ENCODE data around the gene C21orf91.

The C21orf91 gene

GRCh38 chr21:17797967-17798366 is 21.2 kb downstream of the C21orf91 start:
- DNase-seq, result no peak

DNA sequence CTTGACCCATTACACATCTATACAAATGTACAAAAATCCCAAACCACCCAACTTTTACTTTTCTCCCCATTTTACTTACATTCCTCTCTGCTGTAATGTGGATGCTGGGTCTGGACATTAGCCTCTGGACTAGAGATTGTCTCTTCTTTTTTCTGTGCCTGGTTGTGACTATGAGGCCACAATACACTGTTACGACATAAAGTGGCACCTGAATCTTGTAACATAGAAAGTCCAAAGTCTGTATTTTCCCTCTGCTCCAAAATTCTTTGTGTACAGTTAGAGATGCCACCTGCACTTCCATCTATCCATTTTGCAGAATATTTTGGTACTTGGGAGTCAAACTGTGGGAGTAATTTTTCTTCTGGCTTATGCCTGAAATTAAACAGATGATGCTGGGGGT is 22.7 kb downstream of the C21orf91 start:
- no peak for DNase-seq

GRCh38 chr21:17796037-17796403 is 23.1 kb downstream of the C21orf91 start:
- DNase-seq, result peak in 1 of 4 experiments; percentile 45

GRCh38 chr21:17795146-17796036 is 23.8 kb downstream of the C21orf91 start:
- peak in 1 of 4 experiments; percentile 36 for DNase-seq

GRCh38 chr21:17794518-17795145 is 24.5 kb downstream of the C21orf91 start:
- peak in 2 of 4 experiments; percentile 34 to 37 for DNase-seq

DNA sequence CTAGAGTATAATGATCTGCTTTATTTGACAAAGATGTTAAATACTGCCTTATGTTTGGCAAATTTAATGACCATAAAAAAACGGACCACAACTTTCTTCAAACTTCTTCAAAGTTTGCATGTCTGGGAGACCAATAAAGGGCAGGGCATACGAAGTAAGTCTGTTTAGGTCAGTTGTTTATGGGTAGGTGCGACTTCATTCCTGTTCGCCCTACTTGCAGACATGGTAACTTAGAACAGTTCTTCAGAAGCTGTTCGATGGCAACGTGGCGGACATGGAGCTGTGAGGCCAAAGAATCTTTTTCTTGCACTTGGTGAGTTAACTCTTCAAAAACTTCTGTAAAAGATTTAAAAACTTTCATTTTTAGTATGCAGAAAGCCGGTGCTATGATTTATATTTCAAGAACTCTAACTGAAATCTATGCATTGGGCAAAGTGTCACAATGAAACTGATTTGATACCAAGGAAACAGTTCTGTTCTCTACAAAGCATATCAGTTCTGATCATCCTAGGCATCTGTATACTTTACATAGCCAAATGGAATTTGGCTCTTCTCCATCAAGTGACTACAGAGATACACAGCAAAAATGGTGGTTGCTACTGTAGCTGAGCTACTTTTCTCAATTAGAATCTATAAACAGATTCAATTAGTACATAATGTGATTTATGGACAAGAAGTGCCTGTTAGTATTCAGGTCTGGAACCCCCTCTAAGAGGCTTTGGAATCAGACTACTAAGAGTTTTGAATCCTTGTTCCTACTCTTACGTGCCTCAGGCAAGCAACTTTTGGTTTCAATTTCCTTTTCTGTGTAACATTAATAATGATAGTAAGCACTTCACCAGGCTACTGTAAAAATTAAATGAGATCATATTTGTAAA is 25.7 kb downstream of the C21orf91 start:
- peak in 3 of 4 experiments; percentile 24 to 59 (median 38) for DNase-seq

DNA sequence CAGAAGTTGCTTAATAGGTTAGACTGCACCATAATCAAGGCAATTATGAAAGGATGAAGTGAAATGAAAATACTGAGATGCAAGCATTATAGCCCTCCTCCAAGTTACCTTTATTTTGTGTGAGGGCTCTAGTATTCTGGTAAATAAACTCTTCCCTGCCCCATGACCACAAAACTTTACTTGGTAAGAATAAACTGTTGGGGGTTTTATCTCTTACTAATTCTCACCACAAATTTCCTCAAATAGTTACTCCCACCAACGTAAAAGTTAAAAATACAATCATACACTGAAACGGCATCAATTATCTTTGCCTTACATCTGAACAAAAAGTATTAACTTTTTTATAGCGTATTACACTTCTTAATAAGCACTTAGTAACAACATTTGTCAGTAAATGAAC is 29.5 kb downstream of the C21orf91 start:
- DNase-seq, result no peak

DNA sequence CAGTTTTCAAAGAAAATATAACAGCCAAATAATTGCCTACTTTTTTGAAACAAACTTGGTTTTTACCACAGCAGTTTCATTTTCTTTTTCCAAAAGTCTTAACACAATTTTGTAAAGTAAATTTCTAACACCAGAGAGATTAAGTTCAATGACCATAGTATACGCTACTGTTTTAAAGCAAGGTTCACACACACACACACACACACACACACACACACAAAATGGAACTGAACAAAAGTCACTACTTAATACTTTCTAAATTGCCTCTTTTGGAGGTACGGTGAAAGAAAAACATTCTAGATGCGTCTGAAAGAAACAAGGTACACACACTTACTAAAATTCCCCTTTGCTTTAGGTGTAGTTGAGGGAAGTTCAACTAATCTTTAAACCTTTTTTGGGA is 30.1 kb downstream of the C21orf91 start:
- DNase-seq, result no peak

DNA sequence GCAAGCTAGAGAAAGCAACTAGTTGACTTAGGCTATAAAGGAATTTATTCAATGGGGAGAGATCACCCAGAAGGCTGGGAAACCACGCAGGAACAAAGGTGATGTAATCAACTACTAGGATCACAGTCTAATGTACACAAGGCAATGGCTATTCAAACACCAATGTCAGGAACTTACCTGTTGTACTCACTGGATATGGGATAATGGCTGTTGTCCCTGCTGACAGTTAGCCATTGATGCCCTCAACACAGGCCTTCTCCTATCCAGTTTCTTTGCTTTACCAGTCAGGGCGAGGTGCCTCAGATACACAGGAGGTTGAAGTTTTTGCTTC is 32.3 kb downstream of the C21orf91 start:
- DNase-seq, result no peak

DNA sequence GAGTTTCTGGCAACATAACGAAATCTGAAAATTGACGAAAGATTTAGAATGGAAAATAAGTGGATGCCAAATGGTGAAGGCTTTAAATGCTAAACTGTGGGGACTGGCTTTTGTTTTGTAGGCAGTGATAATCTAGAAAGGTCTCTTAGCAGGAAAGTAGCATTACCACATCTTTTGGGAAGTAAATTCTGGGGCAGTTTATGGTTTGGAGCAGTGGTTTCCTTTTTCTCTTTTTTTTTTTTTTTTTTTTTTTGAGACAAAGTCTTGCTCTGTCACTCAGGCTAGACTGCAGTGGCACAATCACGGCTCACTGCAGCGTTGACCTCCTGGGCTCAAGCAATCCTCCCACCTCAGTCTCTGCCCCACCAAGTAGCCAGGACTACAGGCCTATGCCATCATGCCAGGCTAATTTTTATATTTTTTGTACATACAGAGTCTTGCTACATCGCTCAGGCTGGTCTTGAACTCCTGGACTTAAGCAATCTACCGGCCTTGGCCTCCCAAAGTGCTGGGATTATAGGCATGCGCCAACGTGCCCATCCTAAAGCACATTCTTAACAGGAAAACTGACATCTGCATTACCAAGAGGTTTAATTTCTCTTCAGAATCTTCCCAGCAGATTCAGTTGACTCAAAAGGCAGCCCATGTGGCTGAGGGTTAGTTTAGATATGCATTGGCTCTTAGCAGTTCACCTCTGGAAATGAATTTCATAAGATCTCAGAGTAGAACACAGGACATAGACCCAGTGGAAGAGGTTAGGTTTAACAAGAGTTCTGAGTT is 32.9 kb downstream of the C21orf91 start:
- peak in 2 of 4 experiments; percentile 35 to 56 for DNase-seq

- DNase-seq, result no peak
Measured at GRCh38 chr21:17785403-17785788, 33.8 kb downstream of the C21orf91 start.

DNA sequence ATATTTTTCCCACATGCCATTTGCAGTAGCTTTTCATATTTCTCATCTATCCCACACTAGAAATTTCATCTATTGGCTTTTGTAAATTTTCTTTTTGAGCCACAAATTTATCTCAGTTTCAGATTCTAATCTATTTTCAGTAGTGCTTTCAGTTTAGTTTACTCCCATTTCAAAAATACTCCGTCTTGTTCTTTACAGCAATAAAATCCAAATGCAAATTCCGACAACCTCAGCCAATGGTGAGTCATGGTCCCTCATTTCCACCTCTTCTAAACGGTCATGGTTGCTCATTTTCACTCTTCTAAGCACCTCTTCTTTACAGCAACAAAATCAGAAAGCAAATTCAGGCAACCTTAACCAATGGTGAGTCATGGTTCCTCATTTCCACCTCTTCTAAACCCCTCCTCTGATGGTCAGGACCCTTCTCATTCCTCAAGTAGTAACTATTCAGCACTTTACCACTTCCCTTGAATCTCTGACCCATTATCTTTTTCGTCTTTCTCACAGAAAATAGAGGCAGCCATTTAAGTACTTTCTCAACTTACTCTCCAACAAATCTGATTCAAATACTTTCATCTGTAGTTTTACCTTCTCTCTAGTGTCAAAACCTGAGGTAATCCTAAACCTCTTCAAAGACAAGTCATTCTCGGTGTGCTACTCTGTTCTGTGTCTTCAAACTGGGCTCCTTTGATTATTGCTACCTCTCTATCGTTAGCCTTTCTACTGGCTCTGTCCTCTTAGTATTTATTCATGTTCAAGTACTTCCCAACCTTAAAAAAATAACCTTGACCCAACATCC is 34.4 kb downstream of the C21orf91 start:
- peak in 1 of 4 experiments; percentile 44 for DNase-seq

GRCh38 chr21:17784180-17784598 is 35.0 kb downstream of the C21orf91 start:
- DNase-seq, result peak in 3 of 4 experiments; percentile 38 to 75 (median 75)

- peak in 2 of 4 experiments; percentile 19 to 22 for DNase-seq
Measured at GRCh38 chr21:17783481-17784179, 35.5 kb downstream of the C21orf91 start.

DNA sequence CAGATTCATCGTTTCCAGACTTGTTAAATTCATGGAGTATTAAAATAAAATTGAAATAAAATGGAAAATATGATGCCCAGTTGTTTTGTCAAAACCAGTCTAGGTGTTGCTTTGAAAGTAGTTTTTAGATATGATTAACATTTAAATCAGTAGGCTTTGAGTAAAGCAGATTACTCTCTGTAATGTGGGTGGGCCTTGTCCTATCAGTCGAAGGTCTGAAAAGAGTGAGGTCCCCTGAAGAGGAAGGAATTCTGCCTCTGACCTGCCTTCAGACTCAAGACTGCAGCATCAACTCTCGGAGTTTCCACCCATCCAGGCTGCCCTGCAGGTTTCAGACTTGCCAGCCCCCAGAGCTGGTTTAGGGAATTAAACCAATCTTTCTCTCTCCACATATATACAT is 36.2 kb downstream of the C21orf91 start:
- DNase-seq, result no peak

GRCh38 chr21:17782051-17782450 is 37.1 kb downstream of the C21orf91 start:
- no peak for DNase-seq

DNA sequence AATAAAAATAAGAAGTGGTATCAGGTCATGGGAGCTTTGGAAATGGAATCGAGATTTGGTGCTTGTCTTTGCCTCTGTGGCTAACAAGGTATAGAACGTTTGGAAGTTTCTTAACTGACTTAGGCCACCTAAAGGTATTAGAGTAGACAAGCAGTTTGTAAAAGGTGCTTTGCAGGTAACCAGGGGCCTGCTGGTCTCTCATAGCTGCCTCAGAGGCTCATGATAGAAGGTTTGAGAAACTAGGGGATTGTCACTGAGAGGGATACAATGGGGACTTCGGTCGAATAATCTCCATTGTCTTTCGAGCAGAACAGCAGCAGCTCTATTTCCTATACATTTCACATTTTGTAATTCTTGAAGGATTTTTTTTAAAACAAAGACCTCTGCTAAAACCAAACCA is 37.6 kb downstream of the C21orf91 start:
- no peak for DNase-seq

- peak in 2 of 4 experiments; percentile 28 for DNase-seq
Measured at GRCh38 chr21:17780539-17780938, 38.6 kb downstream of the C21orf91 start.

DNA sequence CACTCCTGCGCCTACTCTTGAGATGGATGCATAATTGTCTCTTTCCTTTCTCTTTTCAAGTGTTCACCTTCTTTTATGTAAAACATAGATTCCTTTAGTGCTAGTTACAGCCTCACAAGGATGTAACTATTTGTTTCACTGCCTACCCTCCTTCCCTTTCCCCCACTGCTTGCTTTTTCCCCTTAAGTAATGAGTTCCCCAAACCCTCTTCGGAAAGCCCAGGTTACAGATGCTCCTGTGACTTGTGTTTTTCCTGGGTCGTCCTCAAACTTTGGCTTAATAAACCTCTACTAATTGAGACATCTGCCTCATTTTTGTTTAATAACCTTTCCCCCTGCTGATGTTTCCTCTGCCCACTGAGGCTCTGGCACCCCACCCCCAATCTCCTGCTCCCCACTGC is 39.2 kb downstream of the C21orf91 start:
- no peak for DNase-seq

- DNase-seq, result peak in 3 of 4 experiments; percentile 29 to 77 (median 75)
Measured at GRCh38 chr21:17779496-17779895, 39.7 kb downstream of the C21orf91 start.
